Erythroblast (primary cell): ENCODE data around the gene SACS.

Experiments
- GATA1 ChIP-seq: IDR thresholded peaks from 2 replicates; pipeline ENCODE4 v1.6.1; 2011; ENCODE audit warnings: low read depth, mild to moderate bottlenecking, control low read depth, low read length, moderate library complexity
- POLR2A ChIP-seq: IDR thresholded peaks from 2 replicates; pipeline ENCODE4 v1.6.1; 2011; ENCODE audit warnings: mild to moderate bottlenecking, low read length

DNA sequence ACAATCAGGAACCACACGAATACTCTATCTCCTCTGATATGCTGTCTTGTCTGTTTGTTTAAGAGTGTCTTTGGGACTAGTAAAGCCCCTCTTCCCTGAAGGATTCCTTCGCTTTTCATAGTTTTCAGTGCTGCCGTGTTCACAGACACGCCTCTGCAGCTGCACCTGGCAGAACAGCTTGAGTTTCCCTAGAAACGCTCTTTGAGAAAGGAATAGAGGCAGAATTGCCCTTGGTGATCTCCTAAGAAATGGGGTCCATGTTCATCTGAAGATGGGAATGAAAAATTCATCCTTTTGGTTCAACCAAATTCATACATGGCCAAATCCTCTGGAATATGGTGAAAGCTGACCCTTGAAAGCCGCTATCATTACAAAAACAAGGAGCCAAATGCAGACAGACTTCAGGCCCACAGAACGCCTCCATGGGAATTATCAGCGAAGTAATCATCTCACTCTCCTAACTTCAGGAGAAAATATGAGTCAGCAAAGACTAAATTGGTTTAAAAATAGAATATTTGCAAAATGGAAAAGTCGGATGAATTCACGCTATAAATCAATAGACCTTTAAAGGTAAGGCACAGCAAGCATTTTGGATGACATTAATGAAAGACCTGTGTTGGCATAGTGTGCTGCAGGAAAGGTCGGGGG lies 5.5 kb downstream of the SACS start:
- TF ChIP-seq POLR2A (no peak), GATA1 (no peak)
